Measurements from ENCODE around the gene SEMA7A. TPM values are rescaled to one million over a fixed set of nuclear protein-coding genes. Genes with fewer than 3 reads are reported as not detected.

SEMA7A gene
- polyA plus RNA-seq, 4 donors = 0.45 to 4.3 (median 1.6) TPM

DNA sequence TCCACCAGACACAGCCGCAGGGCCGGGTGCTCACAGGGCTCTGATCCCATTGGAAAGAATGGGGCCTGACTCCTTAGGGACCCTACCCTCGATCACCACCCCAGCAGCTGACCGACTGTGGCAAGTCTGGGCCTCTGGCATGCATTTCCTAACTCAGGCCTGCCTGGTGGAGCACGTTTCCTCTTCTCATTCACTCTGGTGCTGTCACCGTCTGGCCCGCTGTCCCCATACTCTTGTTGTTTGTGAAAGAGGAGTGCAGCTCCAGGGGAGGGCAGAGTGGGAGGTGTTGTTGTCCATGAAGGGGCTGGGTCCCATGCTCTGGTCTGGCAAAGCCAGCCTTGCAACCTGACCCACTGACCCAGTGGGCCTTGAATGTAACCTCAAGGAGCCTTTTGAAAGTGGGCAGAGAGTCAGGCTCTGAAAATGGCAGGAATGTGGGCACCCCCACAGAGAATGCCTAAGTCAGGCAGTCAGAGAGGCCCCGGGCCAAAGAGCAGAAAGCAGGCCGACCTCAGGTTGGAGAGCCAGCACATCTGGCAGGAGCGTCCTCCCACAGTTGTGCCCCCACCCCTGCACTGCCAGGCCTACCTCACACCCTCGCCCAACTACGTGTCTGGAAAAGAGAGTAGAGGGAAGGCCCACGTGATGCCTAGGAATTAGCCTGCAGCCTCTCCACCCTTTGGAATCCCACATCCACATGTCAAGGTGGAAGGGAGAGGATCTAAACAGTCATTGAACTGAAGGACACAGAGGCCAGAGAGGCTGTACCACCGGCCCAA is 10.9 kb downstream of the SEMA7A start:
- no peak for DNase-seq
- H3K9me3 ChIP-seq (ENCODE audit: control insufficient read depth in 2 of 2, insufficient read depth in 1 of 2, low read depth in 1 of 2, low read length in 1 of 2) = no peaks in the 10 kb centered on the region
- H3K27me3 ChIP-seq (ENCODE audit: control insufficient read depth in 3 of 3, insufficient read depth in 3 of 3, low read length in 3 of 3) = no peaks in the 10 kb centered on the region
- H3K36me3 ChIP-seq (ENCODE audit: control insufficient read depth in 3 of 3, insufficient read depth in 2 of 3, low read depth in 1 of 3, low read length in 3 of 3) = no peaks in the 10 kb centered on the region
- H3K27ac ChIP-seq (ENCODE audit: low read depth in 1 of 3, low read length in 2 of 3) = no peak overlapping the region
- no peak overlapping the region for H3K4me3 ChIP-seq (ENCODE audit: low read depth in 1 of 3, low read length in 3 of 3)
- 76 to 81% (median 80%) methylated on average over 14 of the region's 14 CpGs for WGBS, 3 donors
- no peaks in the 10 kb centered on the region for H3K4me1 ChIP-seq (ENCODE audit: control insufficient read depth in 3 of 3, insufficient read depth in 2 of 3, low read depth in 1 of 3, low read length in 2 of 3)
- no peak for FAIRE-seq

DNA sequence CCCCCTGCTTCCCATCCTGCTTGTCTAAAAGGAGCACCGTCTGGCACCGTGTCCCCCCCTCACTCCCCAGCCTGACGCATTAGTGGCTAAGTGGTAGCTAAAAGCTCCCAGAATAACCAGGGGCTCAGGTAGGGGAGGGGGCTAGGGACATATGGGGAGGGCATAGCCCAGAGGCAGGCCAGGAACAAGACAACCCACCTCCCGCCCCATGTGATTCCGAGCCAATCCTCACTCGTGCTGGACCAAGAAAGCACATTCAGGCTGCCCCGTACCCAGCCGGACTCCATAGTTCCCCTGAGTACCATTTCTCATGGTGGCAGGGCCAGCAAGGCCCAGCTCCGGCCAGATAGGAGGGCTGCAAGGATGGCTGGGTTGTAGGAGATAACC is 11.5 kb downstream of the SEMA7A start:
- DNase-seq = no peak
- Histone ChIP-seq H3K9me3 (ENCODE audit: control insufficient read depth in 2 of 2, insufficient read depth in 1 of 2, low read depth in 1 of 2, low read length in 1 of 2) (no peaks in the 10 kb centered on the region), H3K4me3 (ENCODE audit: low read depth in 1 of 3, low read length in 3 of 3) (no peak overlapping the region), H3K27ac (ENCODE audit: low read depth in 1 of 3, low read length in 2 of 3) (no peak overlapping the region), H3K4me1 (ENCODE audit: control insufficient read depth in 3 of 3, insufficient read depth in 2 of 3, low read depth in 1 of 3, low read length in 2 of 3) (no peaks in the 10 kb centered on the region), H3K36me3 (ENCODE audit: control insufficient read depth in 3 of 3, insufficient read depth in 2 of 3, low read depth in 1 of 3, low read length in 3 of 3) (no peaks in the 10 kb centered on the region), H3K27me3 (ENCODE audit: control insufficient read depth in 3 of 3, insufficient read depth in 3 of 3, low read length in 3 of 3) (no peaks in the 10 kb centered on the region)
- FAIRE-seq = no peak
- WGBS, 3 donors = 78 to 92% (median 83%) methylated on average over 9 of the region's 9 CpGs

DNA sequence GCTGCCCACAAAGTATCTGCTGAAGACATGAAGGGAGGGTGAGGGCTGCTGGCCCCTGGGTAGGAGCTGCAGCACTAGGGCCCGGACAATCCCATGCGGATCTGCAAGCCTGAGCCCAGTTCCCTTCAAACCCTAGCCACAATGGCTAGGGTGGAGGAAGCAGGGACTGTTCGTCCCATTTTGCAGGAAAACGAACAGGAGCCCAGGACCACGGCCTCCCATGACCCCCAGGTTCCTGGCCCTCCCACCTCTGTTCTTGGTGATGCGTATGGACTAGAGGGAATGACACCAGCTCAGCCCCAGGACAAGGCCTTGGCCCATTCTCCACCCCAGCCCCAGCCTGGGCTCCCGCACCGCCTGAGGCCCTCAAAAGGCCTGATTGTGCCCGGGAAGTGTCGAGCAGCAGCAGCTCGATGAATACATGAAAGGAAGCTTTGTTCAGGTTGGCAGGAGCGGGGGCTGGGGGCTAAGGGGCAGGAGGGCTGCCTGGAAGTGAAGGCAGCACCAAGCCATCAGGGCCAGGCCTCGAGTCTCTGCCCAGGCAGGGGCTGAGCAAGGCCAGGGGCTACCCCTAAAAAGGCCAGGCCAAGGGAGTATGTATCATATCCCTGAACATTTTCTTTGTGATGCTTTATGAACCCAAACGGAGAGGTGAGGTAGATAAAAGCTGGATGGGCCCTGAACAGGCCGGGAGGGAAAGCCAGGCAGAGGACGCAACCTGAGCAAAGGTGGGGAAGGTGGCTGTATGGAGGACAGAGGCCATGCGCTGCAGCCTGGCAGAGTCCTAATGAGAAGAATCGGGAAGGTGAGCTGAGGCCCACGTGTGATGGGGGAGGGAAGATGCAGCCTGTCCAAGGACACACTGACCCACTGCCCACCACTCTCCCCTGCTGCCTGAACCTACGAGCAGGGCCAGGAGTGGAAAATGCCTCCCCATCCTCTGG is 12.2 kb downstream of the SEMA7A start:
- H3K9me3 ChIP-seq (ENCODE audit: control insufficient read depth in 2 of 2, insufficient read depth in 1 of 2, low read depth in 1 of 2, low read length in 1 of 2) = no peaks in the 10 kb centered on the region
- H3K27me3 ChIP-seq (ENCODE audit: control insufficient read depth in 3 of 3, insufficient read depth in 3 of 3, low read length in 3 of 3) = no peaks in the 10 kb centered on the region
- H3K4me3 ChIP-seq (ENCODE audit: low read depth in 1 of 3, low read length in 3 of 3) = no peak overlapping the region
- DNase-seq = no peak
- no peaks in the 10 kb centered on the region for H3K4me1 ChIP-seq (ENCODE audit: control insufficient read depth in 3 of 3, insufficient read depth in 2 of 3, low read depth in 1 of 3, low read length in 2 of 3)
- H3K36me3 ChIP-seq (ENCODE audit: control insufficient read depth in 3 of 3, insufficient read depth in 2 of 3, low read depth in 1 of 3, low read length in 3 of 3) = no peaks in the 10 kb centered on the region
- no peak for FAIRE-seq
- no peak overlapping the region for H3K27ac ChIP-seq (ENCODE audit: low read depth in 1 of 3, low read length in 2 of 3)
- 76 to 86% (median 81%) methylated on average over 20 of the region's 20 CpGs for WGBS, 3 donors

DNA sequence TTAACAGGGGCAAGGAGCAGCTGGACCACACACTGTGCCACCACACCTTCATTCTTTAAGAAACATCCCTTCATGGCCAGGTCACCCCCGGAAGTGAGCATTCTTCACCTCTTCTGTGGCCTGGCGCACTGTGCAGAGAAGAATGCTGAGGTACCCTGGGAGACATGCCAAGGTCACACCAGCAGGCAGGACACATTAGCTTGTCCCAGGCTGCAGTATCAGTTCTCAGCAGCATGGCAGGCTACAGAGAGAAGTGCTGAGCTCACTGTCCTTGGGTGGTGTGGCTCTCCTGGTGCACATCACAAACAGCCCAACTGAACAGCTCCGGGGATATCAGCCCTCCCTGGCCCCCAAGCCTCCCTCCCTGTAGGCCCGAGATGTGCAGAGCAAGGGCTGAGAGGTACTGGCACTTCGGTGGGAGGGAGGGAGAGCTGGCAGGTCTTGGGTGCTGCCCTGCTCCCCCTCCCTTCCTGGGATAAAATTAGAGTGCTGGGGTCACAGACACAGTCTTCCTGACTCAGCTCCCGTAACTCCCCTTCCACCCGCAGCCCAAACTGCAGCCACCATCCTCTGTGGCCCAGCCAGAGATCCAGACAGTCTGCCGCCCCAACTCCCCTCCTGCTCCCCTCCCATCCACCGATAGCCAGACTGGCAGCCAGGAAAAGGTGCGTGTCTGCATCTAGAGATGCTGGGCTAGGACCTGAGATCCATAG is 13.4 kb downstream of the SEMA7A start:
- no peak overlapping the region for H3K27ac ChIP-seq (ENCODE audit: low read depth in 1 of 3, low read length in 2 of 3)
- no peak for DNase-seq
- WGBS, 3 donors = 77 to 90% (median 80%) methylated on average over 10 of the region's 10 CpGs
- H3K9me3 ChIP-seq (ENCODE audit: control insufficient read depth in 2 of 2, insufficient read depth in 1 of 2, low read depth in 1 of 2, low read length in 1 of 2) = no peaks in the 10 kb centered on the region
- FAIRE-seq = no peak
- no peak overlapping the region for H3K4me3 ChIP-seq (ENCODE audit: low read depth in 1 of 3, low read length in 3 of 3)
- no peaks in the 10 kb centered on the region for H3K27me3 ChIP-seq (ENCODE audit: control insufficient read depth in 3 of 3, insufficient read depth in 3 of 3, low read length in 3 of 3)
- H3K36me3 ChIP-seq (ENCODE audit: control insufficient read depth in 3 of 3, insufficient read depth in 2 of 3, low read depth in 1 of 3, low read length in 3 of 3) = no peaks in the 10 kb centered on the region
- no peaks in the 10 kb centered on the region for H3K4me1 ChIP-seq (ENCODE audit: control insufficient read depth in 3 of 3, insufficient read depth in 2 of 3, low read depth in 1 of 3, low read length in 2 of 3)

DNA sequence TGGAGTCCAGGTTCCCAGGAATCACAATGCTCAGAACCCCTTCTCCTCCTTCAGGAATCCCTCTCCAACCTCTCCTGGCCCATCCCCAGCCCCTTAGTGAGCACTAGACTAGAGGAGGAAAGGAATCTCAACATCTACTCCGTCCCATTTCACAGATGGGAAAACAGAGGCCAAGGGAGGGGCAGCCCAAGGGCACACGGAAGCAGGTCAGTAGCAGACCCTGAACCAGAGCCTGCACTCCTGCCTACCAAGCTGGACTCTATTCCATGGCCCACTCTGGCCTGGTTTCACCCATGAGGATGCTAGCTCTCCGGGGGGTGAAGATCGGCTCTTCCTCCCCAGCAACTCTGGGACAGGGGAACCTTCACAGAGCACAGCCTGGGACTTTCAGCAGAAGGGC is 14.3 kb downstream of the SEMA7A start:
- FAIRE-seq = no peak
- DNase-seq = no peak
- Histone ChIP-seq H3K36me3 (ENCODE audit: control insufficient read depth in 3 of 3, insufficient read depth in 2 of 3, low read depth in 1 of 3, low read length in 3 of 3) (no peaks in the 10 kb centered on the region), H3K4me1 (ENCODE audit: control insufficient read depth in 3 of 3, insufficient read depth in 2 of 3, low read depth in 1 of 3, low read length in 2 of 3) (no peaks in the 10 kb centered on the region), H3K9me3 (ENCODE audit: control insufficient read depth in 2 of 2, insufficient read depth in 1 of 2, low read depth in 1 of 2, low read length in 1 of 2) (no peaks in the 10 kb centered on the region), H3K27ac (ENCODE audit: low read depth in 1 of 3, low read length in 2 of 3) (no peak overlapping the region), H3K4me3 (ENCODE audit: low read depth in 1 of 3, low read length in 3 of 3) (no peak overlapping the region), H3K27me3 (ENCODE audit: control insufficient read depth in 3 of 3, insufficient read depth in 3 of 3, low read length in 3 of 3) (no peaks in the 10 kb centered on the region)
- 90 to 96% (median 93%) methylated on average over 4 of the region's 4 CpGs for WGBS, 3 donors

DNA sequence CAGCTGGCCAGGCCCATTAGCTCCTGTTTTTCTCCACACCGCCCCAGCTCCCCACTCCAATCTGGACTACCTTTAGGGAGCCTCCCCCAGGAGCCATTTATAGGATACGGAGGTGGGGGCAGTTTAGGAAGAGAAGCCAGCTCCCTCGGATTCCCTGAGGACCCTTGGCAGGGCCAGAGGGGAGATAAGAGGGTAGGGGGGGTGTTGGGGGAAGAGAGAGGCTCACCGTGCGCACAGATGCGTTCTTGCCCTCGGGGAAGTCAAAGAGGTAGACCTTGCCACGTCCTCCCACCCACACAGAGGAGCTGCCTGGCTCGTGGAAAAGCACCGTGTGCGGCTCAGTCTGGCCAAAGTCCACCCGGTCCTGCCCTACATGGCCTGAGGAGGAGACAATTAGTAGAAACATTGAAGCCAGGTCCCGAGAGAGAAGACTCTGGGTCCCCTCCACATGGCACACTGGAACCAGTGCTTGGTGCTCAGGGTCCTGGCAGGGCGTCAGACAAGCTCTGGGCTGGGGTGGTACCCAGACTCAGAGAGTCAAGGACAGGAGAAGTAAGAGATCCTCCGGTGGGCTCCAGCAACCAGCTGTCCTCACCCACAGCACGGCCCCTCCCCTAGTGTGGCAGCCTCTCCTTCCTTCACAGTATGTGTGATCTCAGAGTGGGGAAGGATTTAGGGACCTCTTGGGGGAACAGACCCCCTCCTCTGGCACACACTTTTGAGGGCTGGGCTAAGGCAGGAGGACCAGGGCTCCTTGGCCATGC is 15.0 kb downstream of the SEMA7A start:
- DNase-seq (no peak), FAIRE-seq (no peak)
- no peaks in the 10 kb centered on the region for H3K9me3 ChIP-seq (ENCODE audit: control insufficient read depth in 2 of 2, insufficient read depth in 1 of 2, low read depth in 1 of 2, low read length in 1 of 2)
- H3K27me3 ChIP-seq (ENCODE audit: control insufficient read depth in 3 of 3, insufficient read depth in 3 of 3, low read length in 3 of 3) = no peaks in the 10 kb centered on the region
- H3K4me1 ChIP-seq (ENCODE audit: control insufficient read depth in 3 of 3, insufficient read depth in 2 of 3, low read depth in 1 of 3, low read length in 2 of 3) = no peaks in the 10 kb centered on the region
- H3K27ac ChIP-seq (ENCODE audit: low read depth in 1 of 3, low read length in 2 of 3) = no peak overlapping the region
- no peaks in the 10 kb centered on the region for H3K36me3 ChIP-seq (ENCODE audit: control insufficient read depth in 3 of 3, insufficient read depth in 2 of 3, low read depth in 1 of 3, low read length in 3 of 3)
- WGBS, 3 donors = 45 to 66% (median 48%) methylated on average over 16 of the region's 16 CpGs
- no peak overlapping the region for H3K4me3 ChIP-seq (ENCODE audit: low read depth in 1 of 3, low read length in 3 of 3)

DNA sequence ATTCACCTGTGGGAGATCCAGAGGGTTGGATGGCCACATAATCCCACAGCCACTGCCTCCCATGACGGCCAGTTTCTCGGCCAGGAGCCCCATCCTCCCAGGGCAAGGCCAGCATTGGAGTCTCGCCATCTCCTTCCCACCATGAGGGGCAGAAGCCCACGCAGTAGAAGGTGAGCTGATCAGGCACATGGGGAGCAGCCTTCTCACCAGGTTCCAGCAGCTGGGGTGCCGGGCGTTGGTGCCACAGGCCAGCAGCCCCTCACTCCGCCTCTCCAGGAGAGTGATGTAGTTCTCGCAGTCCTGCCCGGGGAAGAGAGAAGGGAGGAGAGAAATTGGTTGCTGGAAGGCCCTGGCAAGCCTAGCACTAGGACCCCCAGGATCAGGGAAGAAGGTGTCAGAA is 16.1 kb downstream of the SEMA7A start:
- no peak for DNase-seq
- WGBS, 3 donors = 91 to 96% (median 93%) methylated on average over 9 of the region's 9 CpGs

DNA sequence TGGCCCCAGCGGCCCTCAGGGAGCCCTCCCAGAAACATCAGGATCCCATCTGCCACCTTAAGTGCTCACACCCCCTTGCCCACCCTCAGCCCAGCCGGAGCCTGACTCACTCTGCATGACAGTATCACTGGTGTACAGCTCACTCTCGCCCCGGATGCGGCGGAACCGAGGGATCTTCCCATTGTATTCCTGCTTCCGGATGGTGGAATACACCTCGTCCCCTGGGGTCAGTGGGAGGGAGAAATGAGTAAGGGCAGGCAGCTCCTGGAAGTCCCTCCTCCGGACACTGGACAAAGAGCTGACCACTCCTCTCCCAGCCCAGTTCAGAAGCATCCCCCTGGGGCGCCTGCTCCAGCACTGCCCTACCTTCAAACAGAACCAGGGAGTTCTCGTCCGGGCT is 16.5 kb downstream of the SEMA7A start:
- 89 to 90% (median 89%) methylated on average over 13 of the region's 13 CpGs for WGBS, 3 donors
- no peak overlapping the region for H3K4me3 ChIP-seq (ENCODE audit: low read depth in 1 of 3, low read length in 3 of 3)
- no peaks in the 10 kb centered on the region for H3K27me3 ChIP-seq (ENCODE audit: control insufficient read depth in 3 of 3, insufficient read depth in 3 of 3, low read length in 3 of 3)
- no peak overlapping the region for H3K27ac ChIP-seq (ENCODE audit: low read depth in 1 of 3, low read length in 2 of 3)
- no peaks in the 10 kb centered on the region for H3K9me3 ChIP-seq (ENCODE audit: control insufficient read depth in 2 of 2, insufficient read depth in 1 of 2, low read depth in 1 of 2, low read length in 1 of 2)
- no peak for FAIRE-seq
- no peak for DNase-seq
- H3K36me3 ChIP-seq (ENCODE audit: control insufficient read depth in 3 of 3, insufficient read depth in 2 of 3, low read depth in 1 of 3, low read length in 3 of 3) = no peaks in the 10 kb centered on the region
- H3K4me1 ChIP-seq (ENCODE audit: control insufficient read depth in 3 of 3, insufficient read depth in 2 of 3, low read depth in 1 of 3, low read length in 2 of 3) = no peaks in the 10 kb centered on the region

More for the DNA sequence above, 16.1 kb downstream of the SEMA7A start:
- Histone ChIP-seq H3K36me3 (ENCODE audit: control insufficient read depth in 3 of 3, insufficient read depth in 2 of 3, low read depth in 1 of 3, low read length in 3 of 3) (no peaks in the 10 kb centered on the region), H3K27ac (ENCODE audit: low read depth in 1 of 3, low read length in 2 of 3) (no peak overlapping the region), H3K27me3 (ENCODE audit: control insufficient read depth in 3 of 3, insufficient read depth in 3 of 3, low read length in 3 of 3) (no peaks in the 10 kb centered on the region), H3K4me3 (ENCODE audit: low read depth in 1 of 3, low read length in 3 of 3) (no peak overlapping the region), H3K4me1 (ENCODE audit: control insufficient read depth in 3 of 3, insufficient read depth in 2 of 3, low read depth in 1 of 3, low read length in 2 of 3) (no peaks in the 10 kb centered on the region), H3K9me3 (ENCODE audit: control insufficient read depth in 2 of 2, insufficient read depth in 1 of 2, low read depth in 1 of 2, low read length in 1 of 2) (no peaks in the 10 kb centered on the region)
- no peak for FAIRE-seq

All from small intestine (tissue), 7 donors.